GM12878 (cell line): ENCODE results near the gene B3GALT6. TPM values are rescaled to one million over a fixed set of nuclear protein-coding genes. Genes with fewer than 3 reads are reported as not detected.

Experiments used
- BACH1 ChIP-seq: fragments of 450-650 bp; IDR thresholded peaks from 2 replicates; pipeline ENCODE4 v1.6.1; 2017; ENCODE audit warnings: mild to moderate bottlenecking, borderline replicate concordance
- CEBPZ ChIP-seq: fragments of 150-350 bp; IDR thresholded peaks from 2 replicates; pipeline ENCODE4 v1.6.1; 2016; ENCODE audit warnings: low read depth, low read length
- CUX1 ChIP-seq: IDR thresholded peaks from 2 replicates; pipeline ENCODE4 v1.6.1; 2012; ENCODE audit warnings: improper control_type of control experiment, low read depth, low read length; ENCODE audit not compliant: insufficient replicate concordance
- EED ChIP-seq: sonication (generic); IDR thresholded peaks from 2 replicates; pipeline ENCODE4 v1.6.1; 2016; ENCODE audit warnings: antibody characterized with exemption, low read depth
- JUND ChIP-seq: IDR thresholded peaks from 2 replicates; pipeline ENCODE4 v1.6.1; 2012; ENCODE audit warnings: low read depth, mild to moderate bottlenecking, low read length, improper control_type of control experiment, moderate library complexity
- RELA ChIP-seq: fragments of 450-650 bp; IDR thresholded peaks from 2 replicates; pipeline ENCODE4 v1.8.0; 2014; ENCODE audit warnings: borderline replicate concordance; ENCODE audit not compliant: partially characterized antibody
- SUZ12 ChIP-seq: fragments of 200-600 bp; sonication (generic); IDR thresholded peaks from one replicate; pipeline ENCODE4 v1.6.1; 2018; ENCODE audit warnings: antibody characterized with exemption, mild to moderate bottlenecking; ENCODE audit not compliant: unreplicated experiment
- ZSCAN29 ChIP-seq: fragments of 450-650 bp; IDR thresholded peaks from 2 replicates; pipeline ENCODE4 v1.6.1; 2017; ENCODE audit warnings: mild to moderate bottlenecking, moderate library complexity
- polyA plus RNA-seq, 11 experiments: library from polyadenylated mRNA; depleted of rRNA in 4 of 11; unstranded in 6 of 11; stranded (reverse) in 5 of 11; fragments of >200 nt; fragmentation: Nextera tagmentation in 4 of 11; fragmentation: Illumina TruSeq in 1 of 11; extraction: Ambion mirVana in 4 of 11; extraction: Trizol in 1 of 11; gene quantifications; 1 replicate in 1 of 11; 2 replicates in 10 of 11; pipeline versions ENCODE4 v1.2.1 to v1.2.3, GENCODE V29; 2011 to 2016; ENCODE audit warnings: inconsistent platforms in 2 of 11, missing spikeins in 2 of 11, low read depth in 1 of 11
- total RNA-seq, 4 experiments: library from RNA; depleted of rRNA in 3 of 4; stranded (reverse); fragments of >200 nt in 3 of 4; fragmentation: Illumina TruSeq in 1 of 4; extraction: Trizol in 1 of 4; gene quantifications; 2 replicates each; pipeline versions ENCODE4 v1.2.1 to v1.2.3, GENCODE V29; 2013 to 2021

Gene B3GALT6
- total and polyA plus RNA-seq, 10 of the 15 experiments (the other 5 are each of a cell fraction or from before 2014, with no cell fraction given) = 0.53 to 20.8 (median 4.5) TPM

- TF ChIP-seq CUX1 = no peak
- TF ChIP-seq BACH1 = no peak
- no peak for TF ChIP-seq JUND
- TF ChIP-seq SUZ12 = no peak
- TF ChIP-seq ZSCAN29 = no peak
- TF ChIP-seq CEBPZ = no peak
- TF ChIP-seq RELA = no peak
- TF ChIP-seq EED = no peak
Observed at GRCh38 chr1:1197551-1198422, 34.2 kb upstream of the B3GALT6 start (continued).
